Stimulated activated naive CD8-positive, alpha-beta T cell treated with anti-CD3 and anti-CD28 coated beads, Interleukin-15, amount 100 ng/mL, for 72 hours (primary cell): Measurements from ENCODE around the gene CHAD.
A peak's percentile ranks its signal among the peaks of the same experiment; 100 is the strongest.

ENCODE experiments used
- ATAC-seq: fragments of 150-1000 bp; cut with Tn5 transposase; 2 replicates; pipeline ENCODE4 v1.10.0; 2021; ENCODE audit warnings: mild to moderate bottlenecking, moderate library complexity
- DNase-seq, 2 donors: peaks; one replicate each; pipeline ENCODE4 v3.0.0; 2021 to 2022
- H3K27ac Mint-ChIP-seq, 2 donors: one replicate each; pipeline ENCODE4 v1.8.0; 2022; ENCODE audit warnings: mild to moderate bottlenecking in 2 of 2, mixed read lengths in 2 of 2, moderate library complexity in 2 of 2
- H3K27me3 Mint-ChIP-seq: one replicate; pipeline ENCODE4 v1.8.0; 2022; ENCODE audit warnings: mixed read lengths
- H3K4me1 Mint-ChIP-seq: one replicate; pipeline ENCODE4 v1.8.0; 2022; ENCODE audit warnings: mild to moderate bottlenecking, mixed read lengths
- H3K4me3 Mint-ChIP-seq, 2 donors: one replicate each; pipeline ENCODE4 v1.8.0; 2022; ENCODE audit warnings: mild to moderate bottlenecking in 2 of 2, mixed read lengths in 2 of 2, moderate library complexity in 1 of 2
- H3K9me3 Mint-ChIP-seq, 2 donors: one replicate each; pipeline ENCODE4 v1.8.0; 2022; ENCODE audit warnings: mixed read lengths in 2 of 2

Gene CHAD

GRCh38 chr17:50458701-50459676 lies 9.7 kb downstream of the CHAD start:
- Mint-ChIP-seq H3K27me3 (no peaks in the 10 kb centered on the region), H3K9me3 (no peaks in the 10 kb centered on the region), H3K4me1 (no peaks in the 10 kb centered on the region), H3K4me3 (no peak overlapping the region), H3K27ac (no peak overlapping the region)
- DNase-seq: no peak
- ATAC-seq: no peak

DNA sequence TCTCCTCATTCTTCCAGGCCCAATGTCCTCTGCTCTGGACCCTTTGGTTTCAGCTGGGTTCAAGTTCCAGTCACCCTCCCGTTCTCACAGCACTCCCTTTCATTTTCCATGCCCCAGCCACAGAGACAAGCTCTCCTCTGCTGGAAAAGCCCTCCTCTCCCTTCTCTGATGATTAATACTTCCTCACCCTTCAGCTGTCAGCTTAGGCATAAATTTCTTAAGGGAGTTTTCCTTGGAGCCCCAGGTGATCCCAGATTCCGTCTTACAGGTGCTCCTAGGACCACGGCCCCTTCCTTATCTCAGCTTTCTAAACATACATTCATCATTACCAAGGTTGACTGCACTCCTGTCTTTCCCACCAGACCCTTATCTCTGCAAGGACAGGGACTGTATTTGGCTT lies 10.4 kb downstream of the CHAD start:
- Mint-ChIP-seq H3K27ac (peak overlapping the region in 1 of 2 donors; percentile 48), H3K4me1 (no peaks in the 10 kb centered on the region), H3K27me3 (no peaks in the 10 kb centered on the region), H3K4me3 (no peak overlapping the region), H3K9me3 (no peaks in the 10 kb centered on the region)
- no peak for DNase-seq
- no peak for ATAC-seq

- DNase-seq (no peak), ATAC-seq (no peak)
- no peak overlapping the region for H3K27ac Mint-ChIP-seq
- H3K27me3 Mint-ChIP-seq: no peaks in the 10 kb centered on the region
- no peaks in the 10 kb centered on the region for H3K4me1 Mint-ChIP-seq
- no peaks in the 10 kb centered on the region for H3K9me3 Mint-ChIP-seq
- H3K4me3 Mint-ChIP-seq: no peak overlapping the region
These were observed 11.1 kb downstream of the CHAD start for GRCh38 chr17:50457621-50458020.

- H3K27ac Mint-ChIP-seq: no peak overlapping the region
- H3K4me3 Mint-ChIP-seq: no peak overlapping the region
- no peak for DNase-seq
- ATAC-seq: no peak
- H3K9me3 Mint-ChIP-seq: no peaks in the 10 kb centered on the region
- H3K4me1 Mint-ChIP-seq: no peaks in the 10 kb centered on the region
- H3K27me3 Mint-ChIP-seq: no peaks in the 10 kb centered on the region
These were observed 14.8 kb downstream of the CHAD start for GRCh38 chr17:50453901-50454300.

DNA sequence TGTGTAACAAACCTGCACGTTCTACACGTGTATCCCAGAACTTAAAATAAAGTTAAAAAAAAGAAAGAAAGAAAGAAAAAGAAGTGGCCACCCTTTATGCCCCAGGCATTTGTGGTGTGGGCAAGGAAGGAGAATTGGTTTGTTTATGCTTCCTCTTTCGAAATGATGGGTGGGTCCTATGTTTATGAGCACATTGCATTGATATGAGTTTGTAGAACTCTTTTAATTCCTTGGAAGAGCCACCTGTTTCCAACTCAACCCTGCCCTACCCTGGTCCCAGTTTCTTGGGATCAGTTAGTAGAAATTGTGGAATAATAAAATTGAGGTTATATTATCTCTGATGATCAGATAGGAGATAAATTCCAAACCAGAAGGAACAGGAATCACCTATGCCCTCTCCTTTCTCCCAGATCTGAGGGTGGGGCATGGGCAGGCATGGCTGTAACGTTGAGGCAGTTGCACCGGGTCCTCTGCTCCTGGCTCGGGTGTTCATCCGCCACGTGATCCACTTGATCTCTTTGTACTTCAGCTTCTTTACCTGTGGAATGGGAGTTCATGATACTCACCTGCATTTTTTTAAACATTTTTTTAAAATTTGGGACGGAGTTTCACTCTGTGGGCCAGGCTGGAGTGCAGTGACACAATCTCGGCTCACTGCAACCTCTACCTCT lies 15.9 kb downstream of the CHAD start:
- H3K27me3 Mint-ChIP-seq: no peaks in the 10 kb centered on the region
- ATAC-seq (no peak), DNase-seq (no peak)
- H3K27ac Mint-ChIP-seq: no peak overlapping the region
- no peak overlapping the region for H3K4me3 Mint-ChIP-seq
- H3K4me1 Mint-ChIP-seq: no peaks in the 10 kb centered on the region
- no peaks in the 10 kb centered on the region for H3K9me3 Mint-ChIP-seq

DNA sequence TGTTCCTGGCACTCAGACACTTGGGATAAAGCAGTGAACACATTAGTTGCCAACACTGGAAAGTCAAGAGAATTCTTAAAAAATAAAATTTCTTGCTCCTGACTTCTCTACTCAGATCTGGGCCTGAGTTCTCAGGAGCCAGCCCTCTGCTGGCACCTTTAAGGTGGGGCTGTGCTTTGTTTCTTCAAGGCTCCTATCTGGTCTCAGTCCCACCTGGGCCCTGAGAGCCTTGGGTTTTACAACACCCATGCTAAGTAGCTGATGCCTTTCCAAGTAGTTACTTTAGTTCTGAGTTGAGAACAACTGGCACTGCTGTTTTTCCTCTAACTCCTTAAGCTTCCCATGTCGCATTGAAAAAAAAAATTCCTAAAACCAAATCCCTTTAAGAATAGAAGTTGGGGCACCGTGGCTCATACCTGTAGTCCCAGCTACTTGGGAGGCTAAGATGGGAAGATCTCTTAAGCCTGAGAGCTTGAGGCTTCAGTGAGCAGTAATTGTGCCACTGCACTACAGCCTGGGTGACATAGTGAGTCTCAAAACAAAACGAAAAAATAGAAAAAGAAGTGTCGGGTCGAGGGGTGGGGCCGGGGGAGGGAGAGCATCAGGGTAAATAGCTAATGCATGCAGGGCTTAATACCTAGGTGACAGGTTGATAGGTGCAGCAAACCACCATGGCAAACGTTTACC lies 16.6 kb downstream of the CHAD start:
- Mint-ChIP-seq H3K27ac (no peak overlapping the region), H3K4me3 (no peak overlapping the region), H3K4me1 (no peaks in the 10 kb centered on the region), H3K27me3 (no peaks in the 10 kb centered on the region), H3K9me3 (no peaks in the 10 kb centered on the region)
- DNase-seq (no peak), ATAC-seq (no peak)

- ATAC-seq: no peak
- H3K27ac Mint-ChIP-seq: no peak overlapping the region
- no peaks in the 10 kb centered on the region for H3K27me3 Mint-ChIP-seq
- DNase-seq: no peak
- no peaks in the 10 kb centered on the region for H3K9me3 Mint-ChIP-seq
- H3K4me3 Mint-ChIP-seq: no peak overlapping the region
- H3K4me1 Mint-ChIP-seq: no peaks in the 10 kb centered on the region
These were observed 20.0 kb downstream of the CHAD start for GRCh38 chr17:50448643-50449042.

- H3K4me1 Mint-ChIP-seq: no peaks in the 10 kb centered on the region
- no peak overlapping the region for H3K4me3 Mint-ChIP-seq
- ATAC-seq: no peak
- no peak overlapping the region for H3K27ac Mint-ChIP-seq
- no peak for DNase-seq
- H3K9me3 Mint-ChIP-seq: no peaks in the 10 kb centered on the region
- H3K27me3 Mint-ChIP-seq: no peaks in the 10 kb centered on the region
These were observed 20.6 kb downstream of the CHAD start for GRCh38 chr17:50447870-50448595.

GRCh38 chr17:50445730-50446325 lies 22.9 kb downstream of the CHAD start:
- Mint-ChIP-seq H3K27me3 (no peaks in the 10 kb centered on the region), H3K9me3 (no peaks in the 10 kb centered on the region), H3K4me3 (no peak overlapping the region), H3K27ac (no peak overlapping the region), H3K4me1 (no peaks in the 10 kb centered on the region)
- DNase-seq (no peak), ATAC-seq (no peak)

- Mint-ChIP-seq H3K4me3 (no peak overlapping the region), H3K27me3 (no peaks in the 10 kb centered on the region), H3K27ac (no peak overlapping the region), H3K9me3 (no peaks in the 10 kb centered on the region), H3K4me1 (no peaks in the 10 kb centered on the region)
- DNase-seq (no peak), ATAC-seq (no peak)
These were observed 23.6 kb downstream of the CHAD start for GRCh38 chr17:50444841-50445715.

DNA sequence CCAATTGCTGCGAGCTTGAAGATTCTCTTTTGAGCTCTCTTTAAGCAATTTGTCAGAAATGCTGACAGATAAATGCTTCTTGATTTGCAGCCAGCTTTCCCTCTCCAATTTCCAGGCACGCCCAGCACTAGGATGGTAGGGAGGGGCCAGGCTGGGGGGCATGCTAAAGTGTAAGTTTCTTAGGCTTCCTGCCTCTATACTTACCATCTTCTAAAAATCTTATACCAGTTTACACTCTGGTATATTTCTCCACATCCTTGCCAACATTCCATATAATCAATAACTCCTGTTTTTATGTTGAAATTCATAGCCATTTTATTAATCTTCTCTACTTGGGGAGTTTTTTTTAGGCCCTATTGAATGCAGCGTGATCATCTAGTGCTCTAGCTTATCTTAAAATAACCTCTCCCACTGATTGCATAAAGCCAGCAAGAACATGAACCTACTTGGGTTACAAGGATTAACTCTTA lies 25.1 kb downstream of the CHAD start:
- Mint-ChIP-seq H3K9me3 (no peaks in the 10 kb centered on the region), H3K4me1 (no peaks in the 10 kb centered on the region), H3K4me3 (no peak overlapping the region), H3K27me3 (no peaks in the 10 kb centered on the region), H3K27ac (no peak overlapping the region)
- DNase-seq (no peak), ATAC-seq (no peak)

DNA sequence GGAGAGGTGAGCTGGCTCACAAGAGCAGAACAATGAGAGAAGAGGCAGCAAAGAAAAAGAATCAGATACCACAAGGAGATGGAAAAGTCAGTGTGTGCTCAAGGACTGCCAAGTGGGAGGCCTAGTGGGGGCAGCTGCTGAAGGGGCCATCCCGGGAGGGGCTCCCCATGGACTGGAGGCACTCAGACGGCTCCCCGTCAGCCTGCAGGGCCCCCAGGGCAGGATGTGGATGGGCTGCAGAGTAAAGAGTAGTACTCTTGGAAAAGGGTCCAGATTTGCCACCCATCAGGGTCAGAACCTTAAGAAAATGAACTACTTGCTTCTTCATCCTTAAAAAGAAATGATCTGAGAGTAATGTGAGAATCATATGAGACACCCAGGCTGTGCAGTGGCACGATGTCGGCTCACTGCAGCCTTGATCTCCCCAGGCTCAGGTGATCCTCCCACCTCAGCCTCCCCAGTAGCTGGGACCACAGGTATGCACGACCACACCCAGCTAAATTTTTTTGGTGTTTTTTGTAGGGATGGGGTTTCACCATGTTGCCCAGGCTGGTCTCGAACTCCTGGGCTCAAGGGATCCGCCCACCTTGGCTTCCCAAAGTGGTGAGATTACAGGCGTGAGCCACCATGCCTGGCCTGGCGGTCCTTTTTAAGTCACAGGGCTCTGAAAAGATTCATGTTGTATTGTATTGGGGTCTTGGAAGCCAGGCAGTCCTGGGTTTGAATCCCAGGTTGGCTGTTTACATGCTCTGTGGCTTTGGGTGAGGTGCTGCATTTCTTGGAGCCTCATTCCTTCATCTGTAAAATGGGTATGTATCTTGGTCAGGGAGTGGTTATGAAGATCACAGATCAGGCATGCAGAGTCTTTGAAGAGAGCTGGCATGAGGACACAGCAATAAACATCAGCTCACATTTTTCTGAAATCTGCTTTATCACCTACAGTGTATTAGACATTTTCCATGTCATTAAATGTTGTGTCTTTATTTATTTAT lies 27.5 kb downstream of the CHAD start:
- H3K9me3 Mint-ChIP-seq: no peaks in the 10 kb centered on the region
- H3K4me1 Mint-ChIP-seq: no peaks in the 10 kb centered on the region
- H3K27me3 Mint-ChIP-seq: no peaks in the 10 kb centered on the region
- no peak for DNase-seq
- ATAC-seq: no peak
- H3K4me3 Mint-ChIP-seq: no peak overlapping the region
- peak overlapping the region in 1 of 2 donors; percentile 41 for H3K27ac Mint-ChIP-seq

- Mint-ChIP-seq H3K9me3 (no peaks in the 10 kb centered on the region), H3K4me3 (no peak overlapping the region), H3K4me1 (no peaks in the 10 kb centered on the region), H3K27ac (no peak overlapping the region), H3K27me3 (no peaks in the 10 kb centered on the region)
- DNase-seq: no peak
- ATAC-seq: no peak
These were observed 28.4 kb downstream of the CHAD start for GRCh38 chr17:50440172-50440837.
